ENCODE results near the gene PITX2.

The PITX2 gene

DNA sequence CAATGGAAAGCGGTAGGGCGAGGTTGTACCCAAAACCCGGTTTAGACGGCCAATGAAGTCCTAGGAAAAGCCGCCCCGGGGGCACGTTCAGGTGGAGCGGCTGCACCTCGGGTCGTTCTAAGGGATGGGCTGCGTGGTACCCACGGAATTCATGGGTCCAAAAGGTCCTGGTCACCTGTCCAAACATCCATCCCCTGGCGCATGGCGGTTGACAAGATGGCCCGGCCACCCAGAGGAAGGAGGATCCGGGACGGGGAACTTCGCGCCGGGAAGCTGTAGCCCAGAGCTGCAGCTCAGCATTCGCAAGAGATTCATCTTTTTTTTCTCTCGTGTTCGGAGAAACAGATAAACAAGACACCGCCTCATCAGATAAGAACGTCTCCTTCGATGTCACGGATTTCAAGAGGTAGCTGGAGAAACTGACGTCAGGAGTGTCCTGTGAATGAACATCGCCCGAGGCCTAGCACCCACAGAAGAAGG, 10.9 kb downstream of the PITX2 start:
- H3K9me3 ChIP-seq (ENCODE audit: control insufficient read depth, insufficient read depth, low read depth, low read length), result no peaks in the 10 kb centered on the region
- no peaks in the 10 kb centered on the region for H3K36me3 ChIP-seq (ENCODE audit: control insufficient read depth in 2 of 2, insufficient read depth in 1 of 2, low read length in 2 of 2)
- ChIA-PET CTCF (no interaction called here), POLR2A (no interaction called here)
- no peak overlapping the region for H3K4me3 ChIP-seq (ENCODE audit: low read depth, low read length)
- H3K4me1 ChIP-seq (ENCODE audit: control insufficient read depth, insufficient read depth, low read length), result no peaks in the 10 kb centered on the region
- H3K27ac ChIP-seq (ENCODE audit: extremely low read depth, low read depth, low read length), result no peak overlapping the region
- TF ChIP-seq ZNF521 (tag by site-specific recombination; IDR thresholded peaks at IDR 0.05) (no peak), HOXD13 (CRISPR knock-in tag; IDR thresholded peaks at IDR 0.05; ENCODE audit: borderline replicate concordance) (no peak), OSR2 (tag by site-specific recombination; IDR thresholded peaks at IDR 0.05) (no peak), ZNF623 (tag by site-specific recombination; IDR thresholded peaks at IDR 0.05) (no peak), ZNF701 (tag by site-specific recombination; IDR thresholded peaks at IDR 0.05) (no peak), ZNF112 (tag by site-specific recombination; IDR thresholded peaks at IDR 0.05) (no peak)
- TF ChIP-seq, protein P1, sequence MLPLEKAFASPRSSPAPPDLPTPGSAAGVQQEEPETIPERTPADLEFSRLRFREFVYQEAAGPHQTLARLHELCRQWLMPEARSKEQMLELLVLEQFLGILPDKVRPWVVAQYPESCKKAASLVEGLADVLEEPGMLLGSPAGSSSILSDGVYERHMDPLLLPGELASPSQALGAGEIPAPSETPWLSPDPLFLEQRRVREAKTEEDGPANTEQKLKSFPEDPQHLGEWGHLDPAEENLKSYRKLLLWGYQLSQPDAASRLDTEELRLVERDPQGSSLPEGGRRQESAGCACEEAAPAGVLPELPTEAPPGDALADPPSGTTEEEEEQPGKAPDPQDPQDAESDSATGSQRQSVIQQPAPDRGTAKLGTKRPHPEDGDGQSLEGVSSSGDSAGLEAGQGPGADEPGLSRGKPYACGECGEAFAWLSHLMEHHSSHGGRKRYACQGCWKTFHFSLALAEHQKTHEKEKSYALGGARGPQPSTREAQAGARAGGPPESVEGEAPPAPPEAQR (tag by site-specific recombination; IDR thresholded peaks at IDR 0.05), result no peak

- H3K4me3 ChIP-seq (ENCODE audit: low read depth, low read length), result no peak overlapping the region
- TF ChIP-seq ZFP69B (tag by site-specific recombination; IDR thresholded peaks at IDR 0.05), result no peak
- no peak for TF ChIP-seq KLF1 (tag by site-specific recombination; IDR thresholded peaks at IDR 0.05)
- TF ChIP-seq ZNF837 (tag by site-specific recombination; IDR thresholded peaks at IDR 0.05), result no peak
- TF ChIP-seq BCL11B (tag by site-specific recombination; IDR thresholded peaks at IDR 0.05; ENCODE audit: low read depth), result no peak
- TF ChIP-seq ZNF600 (tag by site-specific recombination; IDR thresholded peaks at IDR 0.05), result no peak
- POLR2A ChIA-PET, result no interaction called here
- H3K36me3 ChIP-seq (ENCODE audit: control insufficient read depth in 2 of 2, insufficient read depth in 1 of 2, low read length in 2 of 2), result no peaks in the 10 kb centered on the region
- no peak overlapping the region for H3K27ac ChIP-seq (ENCODE audit: extremely low read depth, low read depth, low read length)
- CTCF ChIA-PET, result no interaction called here
- H3K9me3 ChIP-seq (ENCODE audit: control insufficient read depth, insufficient read depth, low read depth, low read length), result no peaks in the 10 kb centered on the region
- H3K4me1 ChIP-seq (ENCODE audit: control insufficient read depth, insufficient read depth, low read length), result no peaks in the 10 kb centered on the region
Observed at GRCh38 chr4:110610940-110611831, 11.7 kb downstream of the PITX2 start.

DNA sequence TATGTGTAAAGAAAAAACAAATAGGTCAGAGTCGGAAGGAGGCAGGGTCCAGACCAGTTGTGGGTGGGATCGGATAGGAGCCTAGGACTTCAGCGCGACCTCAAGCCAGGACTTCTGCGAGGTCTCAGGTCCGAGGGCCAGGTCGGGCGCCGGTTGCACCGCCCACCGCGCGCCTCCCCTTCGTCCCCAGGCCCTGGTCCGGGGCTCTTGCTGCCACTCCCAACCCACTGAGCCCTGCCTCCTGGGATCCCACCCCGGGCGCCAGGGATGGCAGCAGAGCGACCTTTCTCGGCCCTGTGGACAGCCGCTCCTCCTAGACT, 12.3 kb downstream of the PITX2 start:
- ChIA-PET CTCF (no interaction called here), POLR2A (no interaction called here)
- Histone ChIP-seq H3K4me3 (ENCODE audit: low read depth, low read length) (no peak overlapping the region), H3K27ac (ENCODE audit: extremely low read depth, low read depth, low read length) (no peak overlapping the region), H3K4me1 (ENCODE audit: control insufficient read depth, insufficient read depth, low read length) (no peaks in the 10 kb centered on the region), H3K36me3 (ENCODE audit: control insufficient read depth in 2 of 2, insufficient read depth in 1 of 2, low read length in 2 of 2) (no peaks in the 10 kb centered on the region), H3K9me3 (ENCODE audit: control insufficient read depth, insufficient read depth, low read depth, low read length) (no peaks in the 10 kb centered on the region)
- no peak for TF ChIP-seq MEIS1 (CRISPR knock-in tag; IDR thresholded peaks at IDR 0.05; ENCODE audit: borderline replicate concordance)
- no peak for TF ChIP-seq ZNF624 (tag by site-specific recombination; IDR thresholded peaks at IDR 0.05)
- no peak for TF ChIP-seq MYNN (tag by site-specific recombination; IDR thresholded peaks at IDR 0.05; ENCODE audit: borderline replicate concordance)
- TF ChIP-seq, protein P2, sequence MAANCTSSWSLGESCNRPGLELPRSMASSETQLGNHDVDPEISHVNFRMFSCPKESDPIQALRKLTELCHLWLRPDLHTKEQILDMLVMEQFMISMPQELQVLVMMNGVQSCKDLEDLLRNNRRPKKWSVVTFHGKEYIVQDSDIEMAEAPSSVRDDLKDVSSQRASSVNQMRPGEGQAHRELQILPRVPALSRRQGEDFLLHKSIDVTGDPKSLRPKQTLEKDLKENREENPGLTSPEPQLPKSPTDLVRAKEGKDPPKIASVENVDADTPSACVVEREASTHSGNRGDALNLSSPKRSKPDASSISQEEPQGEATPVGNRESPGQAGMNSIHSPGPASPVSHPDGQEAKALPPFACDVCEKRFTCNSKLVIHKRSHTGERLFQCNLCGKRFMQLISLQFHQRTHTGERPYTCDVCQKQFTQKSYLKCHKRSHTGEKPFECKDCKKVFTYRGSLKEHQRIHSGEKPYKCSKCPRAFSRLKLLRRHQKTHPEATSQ (tag by site-specific recombination; IDR thresholded peaks at IDR 0.05), result no peak
- no peak for TF ChIP-seq GLIS2 (tag by site-specific recombination; IDR thresholded peaks at IDR 0.05)
- no peak for TF ChIP-seq ZNF580 (tag by site-specific recombination; IDR thresholded peaks at IDR 0.05)
- TF ChIP-seq PRDM4 (tag by site-specific recombination; IDR thresholded peaks at IDR 0.05), result no peak
- no peak for TF ChIP-seq ZSCAN30 (tag by site-specific recombination; IDR thresholded peaks at IDR 0.05)
- TF ChIP-seq, protein P3, sequence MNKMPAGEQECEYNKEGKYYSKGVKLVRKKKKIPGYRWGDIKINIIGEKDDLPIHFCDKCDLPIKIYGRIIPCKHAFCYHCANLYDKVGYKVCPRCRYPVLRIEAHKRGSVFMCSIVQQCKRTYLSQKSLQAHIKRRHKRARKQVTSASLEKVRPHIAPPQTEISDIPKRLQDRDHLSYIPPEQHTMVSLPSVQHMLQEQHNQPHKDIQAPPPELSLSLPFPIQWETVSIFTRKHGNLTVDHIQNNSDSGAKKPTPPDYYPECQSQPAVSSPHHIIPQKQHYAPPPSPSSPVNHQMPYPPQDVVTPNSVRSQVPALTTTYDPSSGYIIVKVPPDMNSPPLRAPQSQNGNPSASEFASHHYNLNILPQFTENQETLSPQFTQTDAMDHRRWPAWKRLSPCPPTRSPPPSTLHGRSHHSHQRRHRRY (tag by site-specific recombination; IDR thresholded peaks at IDR 0.05), result no peak
- TF ChIP-seq, protein P1 (tag by site-specific recombination; IDR thresholded peaks at IDR 0.05), result no peak
